HL-60 (cell line): ENCODE data around the gene TCAP.

Source experiments
- CTCF ChIP-seq: IDR thresholded peaks from one replicate; pipeline ENCODE4 v1.5.1; 2011; ENCODE audit warnings: low read length, control low read depth, inconsistent platforms; ENCODE audit not compliant: insufficient read depth
- POLR2AphosphoS5 ChIP-seq: IDR thresholded peaks from 2 replicates; pipeline ENCODE4 v1.6.1; 2012; ENCODE audit warnings: low read depth
- REST ChIP-seq: IDR thresholded peaks from 2 replicates; pipeline ENCODE4 v1.6.1; 2012; ENCODE audit warnings: low read depth; ENCODE audit not compliant: insufficient replicate concordance
- SPI1 ChIP-seq: IDR thresholded peaks from 2 replicates; pipeline ENCODE4 v1.6.1; 2012; ENCODE audit warnings: low read depth, mild to moderate bottlenecking, borderline replicate concordance

- TF ChIP-seq CTCF (no peak), POLR2AphosphoS5 (no peak), REST (no peak), SPI1 (no peak)
These were observed 44.3 kb downstream of the TCAP start for GRCh38 chr17:39709319-39709997.
